HG02973 (cell line): Measurements from ENCODE around the gene AJAP1.

Source experiments
- ATAC-seq: cut with Tn5 transposase; IDR thresholded peaks from one replicate; pipeline ENCODE4 v1.9.1; 2021; ENCODE audit warnings: moderate library complexity; ENCODE audit not compliant: unreplicated experiment

The AJAP1 gene

GRCh38 chr1:4768553-4768952 is 114.1 kb downstream of the AJAP1 start:
- ATAC-seq = no peak

DNA sequence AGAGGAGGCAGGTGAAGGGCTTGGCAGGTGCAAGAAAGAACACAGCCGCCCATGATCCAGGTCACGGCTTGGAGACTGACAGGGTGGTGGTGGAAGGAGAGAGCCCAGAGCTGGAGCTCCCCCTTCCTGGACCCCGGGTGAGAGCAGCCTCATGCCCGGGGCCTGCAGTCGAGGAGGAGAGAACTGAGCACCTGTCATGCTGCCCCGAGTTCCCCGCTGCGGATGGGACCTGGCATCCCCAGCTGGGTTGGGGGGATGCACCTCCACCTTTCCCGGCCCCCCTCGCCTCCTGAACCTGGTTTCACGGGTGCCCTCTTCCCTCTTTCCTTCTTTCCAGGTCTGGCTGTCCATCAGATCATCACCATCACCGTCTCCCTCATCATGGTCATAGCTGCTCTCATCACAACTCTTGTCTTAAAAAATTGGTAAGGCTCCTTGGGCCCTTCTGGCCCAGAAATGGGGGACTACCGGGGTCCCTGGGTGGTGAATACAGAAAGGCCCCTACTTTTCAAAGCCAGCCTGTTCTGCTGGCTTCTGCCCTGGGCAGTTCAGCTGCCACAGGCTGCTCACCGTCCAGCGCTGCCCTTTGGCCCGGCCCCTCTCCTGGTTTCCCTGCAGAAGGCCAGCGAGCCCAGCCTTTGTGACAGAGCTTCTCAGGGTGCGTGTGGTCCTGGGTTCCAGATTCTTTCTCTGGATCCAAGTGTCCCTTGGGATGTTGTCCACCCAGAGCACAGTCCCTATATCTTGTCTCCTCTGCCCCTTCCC is 115.3 kb downstream of the AJAP1 start:
- no peak for ATAC-seq

DNA sequence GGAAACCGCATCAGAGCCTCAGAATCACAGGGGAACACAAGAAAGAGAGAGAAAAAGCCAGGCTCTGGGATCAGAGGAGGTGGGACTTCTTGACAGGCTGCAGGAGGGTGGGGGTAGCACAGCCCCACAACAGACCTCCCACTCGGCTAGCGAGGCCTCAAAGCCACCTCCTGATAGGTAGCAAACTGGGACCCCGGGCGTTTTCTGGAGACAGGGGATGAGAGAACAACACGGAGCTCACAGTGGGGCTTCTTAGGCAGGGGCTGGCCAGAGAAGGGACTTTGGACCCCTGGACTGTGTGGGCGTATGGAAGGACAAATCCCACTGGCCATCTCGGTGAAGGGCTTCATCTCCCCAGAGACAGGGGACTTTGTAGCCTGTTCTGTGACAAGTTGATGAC is 116.3 kb downstream of the AJAP1 start:
- no peak for ATAC-seq

DNA sequence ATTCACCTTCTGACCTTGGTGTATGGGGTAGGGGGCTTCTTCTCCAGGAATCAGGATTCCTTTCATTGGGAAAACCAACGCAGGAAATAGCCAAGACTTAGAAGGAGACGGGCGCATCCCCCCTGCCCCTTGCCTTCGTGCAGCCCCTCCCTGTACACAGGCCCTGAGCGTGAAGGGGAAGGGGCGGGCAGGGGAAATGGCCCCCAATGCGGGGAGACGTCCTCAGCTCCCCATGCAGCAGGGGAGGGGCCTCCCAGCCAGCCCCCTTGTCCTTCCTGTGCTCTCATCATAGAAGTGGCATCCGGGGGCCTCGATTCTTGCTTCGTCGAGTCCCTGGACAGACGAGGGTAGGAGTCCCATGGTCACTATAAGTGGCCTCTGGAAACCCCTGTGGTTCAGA is 116.9 kb downstream of the AJAP1 start:
- ATAC-seq = no peak

- no peak for ATAC-seq
Measured at GRCh38 chr1:4771721-4772120, 117.3 kb downstream of the AJAP1 start.

DNA sequence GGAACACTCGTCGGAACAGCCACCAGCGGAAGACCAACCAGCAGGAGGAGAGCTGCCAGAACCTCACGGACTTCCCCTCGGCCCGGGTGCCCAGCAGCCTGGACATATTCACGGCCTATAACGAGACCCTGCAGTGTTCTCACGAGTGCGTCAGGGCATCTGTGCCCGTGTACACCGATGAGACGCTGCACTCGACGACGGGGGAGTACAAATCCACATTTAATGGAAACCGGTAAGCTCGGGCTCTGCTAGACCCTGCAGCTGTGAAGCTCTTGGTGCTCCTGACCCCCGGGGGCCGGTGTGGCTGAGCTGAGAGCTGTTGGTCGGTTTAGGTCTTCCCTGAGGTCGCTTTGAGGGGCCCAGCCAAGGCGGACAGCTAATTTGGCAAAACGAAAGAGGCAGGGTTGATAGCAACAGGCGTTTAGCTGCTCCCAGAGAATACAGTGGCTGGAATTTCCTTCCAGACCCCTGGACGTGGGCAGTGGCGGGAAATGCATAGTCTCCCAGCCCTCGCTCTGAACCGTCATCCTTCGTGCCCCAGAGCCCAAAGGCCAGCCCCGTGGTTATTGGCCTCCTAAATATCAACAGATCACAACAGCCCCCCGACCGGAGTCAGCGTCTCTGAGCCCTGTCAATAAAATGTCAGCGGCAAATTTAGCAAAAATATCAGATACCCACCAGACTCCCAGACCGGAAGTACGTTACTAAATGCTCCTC is 118.0 kb downstream of the AJAP1 start:
- no peak for ATAC-seq

DNA sequence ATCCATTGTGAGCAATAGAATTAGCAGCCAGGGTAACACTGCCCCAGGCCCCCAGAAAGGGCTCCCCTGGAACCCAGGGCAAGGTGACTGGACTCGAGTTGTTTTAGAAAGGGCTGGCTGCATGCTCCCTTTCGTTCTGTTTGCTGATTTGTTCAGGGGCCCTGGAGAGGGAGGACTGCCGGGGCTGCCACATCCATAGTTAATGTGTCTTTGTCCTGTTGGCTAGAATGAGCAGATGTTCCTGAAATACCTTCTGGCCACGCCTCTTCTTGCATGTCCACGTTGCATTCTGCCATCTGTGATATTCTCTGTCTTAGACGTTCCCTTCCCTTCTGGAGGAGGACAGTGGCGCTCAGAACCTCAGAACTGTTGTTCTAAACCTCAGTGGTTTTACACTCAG is 118.8 kb downstream of the AJAP1 start:
- no peak for ATAC-seq

GRCh38 chr1:4775506-4775905 is 121.1 kb downstream of the AJAP1 start:
- no peak for ATAC-seq

DNA sequence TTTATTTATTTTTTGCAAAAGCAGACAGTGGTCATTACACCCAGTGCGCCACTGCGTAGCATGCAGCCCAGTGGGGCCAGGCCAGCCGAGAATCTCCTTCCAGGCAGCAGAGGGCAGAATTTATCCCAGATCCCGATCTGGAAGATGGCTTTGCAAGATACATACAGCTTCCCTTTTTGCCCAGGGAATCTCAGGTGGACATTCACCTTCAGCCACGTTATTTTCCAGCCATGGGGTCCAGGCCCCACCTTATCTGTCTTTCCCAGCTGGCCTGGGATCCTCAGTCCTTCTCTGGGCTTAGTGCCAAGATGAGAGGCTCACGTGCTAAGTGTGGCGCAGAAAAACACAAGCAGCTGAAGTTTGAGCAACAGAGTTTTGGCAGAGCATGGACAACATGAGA is 123.6 kb downstream of the AJAP1 start:
- ATAC-seq = no peak

DNA sequence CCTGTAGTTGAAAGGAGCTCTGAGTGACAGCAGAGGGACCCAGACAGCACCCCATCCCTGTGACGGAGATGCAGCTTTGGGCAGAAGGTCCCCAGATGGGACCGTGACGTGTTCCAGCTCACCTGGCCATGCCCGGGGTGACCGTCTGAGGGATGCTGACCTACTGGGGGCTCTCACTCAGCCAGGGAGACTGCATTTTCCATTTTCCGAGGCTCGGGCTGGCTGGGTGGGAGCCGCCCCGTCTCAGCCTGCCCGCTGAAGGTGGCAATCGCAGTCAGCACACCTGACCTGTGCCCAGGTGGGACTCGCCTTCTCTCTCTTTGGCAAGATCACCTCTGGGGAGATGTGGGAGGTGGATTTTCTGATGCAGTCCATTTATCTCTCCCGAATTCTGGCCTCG is 127.2 kb downstream of the AJAP1 start:
- ATAC-seq = no peak

- ATAC-seq = no peak
Measured at GRCh38 chr1:4784761-4785160, 130.4 kb downstream of the AJAP1 start.

- no peak for ATAC-seq
Measured at GRCh38 chr1:4786055-4786454, 131.6 kb downstream of the AJAP1 start.

DNA sequence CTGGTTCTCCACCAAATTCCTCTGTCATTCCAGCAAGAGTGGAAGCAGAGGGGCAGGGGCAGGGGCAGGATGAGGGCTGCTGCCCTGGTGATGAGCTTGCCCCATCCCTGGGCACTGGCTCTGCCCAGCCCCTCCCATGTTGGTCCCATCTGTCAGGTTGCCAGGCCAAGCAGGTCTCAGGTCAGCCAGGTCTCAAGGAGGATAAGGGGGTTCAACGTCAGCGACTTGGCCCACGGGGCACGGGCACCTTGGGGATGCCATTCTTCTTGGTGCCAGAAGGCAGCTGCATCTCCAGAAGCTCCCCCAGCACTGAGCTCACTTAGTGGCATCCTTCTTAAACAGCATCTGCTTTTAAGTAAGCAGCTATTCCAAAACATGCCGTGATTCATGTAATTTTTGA is 133.1 kb downstream of the AJAP1 start:
- ATAC-seq = no peak

- ATAC-seq = no peak
Measured at GRCh38 chr1:4792565-4792964, 138.2 kb downstream of the AJAP1 start.

DNA sequence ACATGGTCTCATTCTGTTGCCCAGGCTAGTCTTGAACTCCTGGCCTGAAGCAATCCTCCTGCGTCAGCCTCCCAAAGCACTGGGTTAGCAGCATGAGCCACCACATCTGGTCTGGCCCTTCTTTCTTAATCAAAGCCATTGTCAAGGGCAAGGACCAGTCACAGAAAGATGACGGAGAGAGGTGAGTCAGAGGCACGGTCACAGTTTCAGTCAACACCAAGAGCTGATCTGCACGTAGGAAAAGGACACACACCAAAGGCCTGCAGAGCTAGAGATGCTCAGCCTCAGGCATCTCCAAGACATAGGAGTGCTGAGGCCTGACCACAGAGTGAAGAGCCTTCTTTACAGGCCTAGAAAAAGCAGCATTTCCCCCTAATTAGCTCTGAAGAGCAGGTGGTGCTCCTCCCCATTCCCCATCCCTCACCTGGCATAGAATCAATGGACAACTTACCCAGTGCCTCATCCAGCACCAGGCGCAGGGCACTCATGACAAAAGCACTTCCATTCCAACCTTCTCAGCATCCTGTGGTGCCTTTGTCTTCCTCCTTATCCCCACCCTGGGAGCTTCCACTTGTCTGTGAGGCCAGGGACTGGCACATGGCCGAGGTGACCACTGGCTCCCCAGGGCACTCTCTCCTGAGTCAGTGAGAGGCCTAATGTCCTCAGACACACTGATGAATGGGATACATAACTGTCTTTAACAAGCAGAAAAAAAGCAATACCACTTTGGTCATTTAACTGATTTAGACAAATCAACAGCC is 139.8 kb downstream of the AJAP1 start:
- no peak for ATAC-seq

DNA sequence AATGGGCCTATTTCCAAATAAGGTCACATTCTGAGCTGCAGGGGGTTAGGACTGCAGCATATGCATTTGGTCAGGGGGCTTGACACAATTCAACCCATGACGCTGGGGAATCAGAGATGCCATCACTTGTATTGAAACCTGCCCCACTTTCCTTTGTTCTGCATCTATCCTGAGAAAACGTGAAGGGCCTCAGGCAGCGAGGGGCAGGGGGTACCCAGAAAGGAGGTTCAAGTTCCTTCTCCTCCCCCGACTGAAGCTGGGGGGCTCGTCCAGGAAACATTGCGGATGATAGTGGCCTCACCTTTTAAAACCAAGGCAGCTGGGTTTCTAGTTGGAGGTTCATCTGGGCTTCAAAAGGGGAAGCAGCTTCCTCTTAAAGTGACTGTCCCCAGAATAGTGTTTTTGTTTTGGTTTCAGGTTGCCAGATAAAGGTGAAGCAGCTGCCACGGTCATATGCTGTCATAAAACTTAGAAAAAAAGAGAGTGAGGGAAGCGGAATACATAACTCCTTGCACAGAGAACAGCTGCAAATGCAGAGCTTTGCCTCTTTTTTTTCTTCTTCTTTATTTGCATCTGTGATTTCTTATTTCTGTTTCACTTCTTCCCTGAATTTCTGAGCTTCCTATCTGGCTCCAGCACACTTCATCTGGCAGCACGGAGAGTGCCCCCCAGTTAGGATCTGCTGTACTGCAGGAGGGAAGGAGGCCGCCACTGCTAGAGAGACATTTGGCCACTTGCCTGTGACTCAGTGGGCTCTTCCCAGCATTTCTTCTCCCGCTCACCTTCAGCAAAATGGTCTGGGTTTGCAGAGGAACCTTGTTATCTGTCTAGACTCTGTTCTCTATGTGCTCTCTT is 142.0 kb downstream of the AJAP1 start:
- ATAC-seq = peak; percentile 94

- ATAC-seq = no peak
Measured at GRCh38 chr1:4797016-4797410, 142.6 kb downstream of the AJAP1 start.

- ATAC-seq = no peak
Measured at GRCh38 chr1:4797429-4797828, 143.0 kb downstream of the AJAP1 start.

DNA sequence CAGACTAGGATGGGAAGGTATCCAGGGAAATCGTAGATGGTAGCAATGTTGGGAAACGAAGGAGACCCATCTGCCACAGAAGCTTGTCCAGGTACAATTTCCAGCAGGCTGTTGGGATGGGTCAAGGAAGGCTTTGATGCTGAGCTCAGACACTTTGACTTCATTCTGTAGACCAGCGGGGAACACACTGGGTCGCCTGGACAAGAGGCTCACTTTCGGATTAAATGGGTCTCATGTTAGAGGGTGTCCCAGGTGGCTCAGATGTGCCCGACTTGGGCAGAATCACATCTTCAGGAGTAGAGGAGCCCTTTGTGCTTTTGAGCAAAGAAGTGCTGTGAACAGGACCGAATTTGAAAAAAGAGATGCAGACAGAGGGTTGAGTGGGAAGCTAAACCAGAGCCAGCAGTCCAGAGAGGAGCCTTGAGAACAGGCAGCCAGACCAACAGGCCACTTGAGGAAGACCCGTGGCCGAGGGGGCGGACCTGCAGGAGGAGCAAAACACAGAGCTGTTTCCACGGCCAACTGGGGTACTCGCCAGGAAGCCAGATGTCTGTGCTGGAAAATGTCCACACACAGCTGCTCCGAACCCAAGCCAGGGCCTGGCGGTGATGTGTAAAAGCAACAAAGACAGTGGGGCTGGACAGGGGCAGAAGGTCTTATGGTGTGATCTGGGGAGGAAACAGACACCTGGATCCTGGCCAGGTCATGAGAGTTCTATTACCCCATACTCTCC is 146.9 kb downstream of the AJAP1 start:
- ATAC-seq = no peak

GRCh38 chr1:4802024-4802423 is 147.6 kb downstream of the AJAP1 start:
- ATAC-seq = no peak
